Superior temporal gyrus (tissue), 1 donor: ENCODE results near the gene BCAS1.

ENCODE experiments used
- DNase-seq: peaks from one replicate; pipeline ENCODE4 v3.0.0-alpha.2; 2016; ENCODE audit errors: extremely low spot score

The BCAS1 gene

DNA sequence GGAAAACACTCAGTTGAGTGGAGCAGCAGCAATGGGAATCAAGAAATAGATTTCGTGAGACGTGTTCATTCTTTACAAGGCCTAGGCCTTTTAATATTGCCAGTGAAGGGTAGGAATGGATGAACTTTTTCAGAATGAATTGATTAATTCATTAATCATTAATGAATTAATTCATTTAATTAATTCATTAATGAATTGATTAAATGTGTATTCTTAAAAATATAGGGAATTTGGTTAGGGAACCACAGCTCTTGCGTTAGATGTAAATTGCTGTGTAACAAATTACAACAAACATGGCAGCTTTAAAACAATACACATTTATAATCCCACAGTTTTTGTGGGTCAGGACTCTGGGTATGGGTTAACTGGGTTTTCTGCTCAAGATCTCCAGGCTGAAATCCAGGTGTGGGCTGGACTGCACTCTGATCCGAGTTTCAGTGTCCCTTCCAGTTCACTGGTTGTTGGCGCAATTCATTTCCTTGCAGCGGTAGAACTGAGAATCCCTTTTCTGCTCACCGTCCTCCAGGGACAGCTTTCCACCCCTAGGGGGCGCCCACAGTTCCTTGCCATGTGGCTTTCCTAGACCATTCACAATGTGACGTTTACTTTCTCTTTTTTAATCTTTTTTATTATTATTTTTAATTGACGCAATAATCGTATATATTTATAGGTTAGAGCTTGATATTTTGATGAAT, 32.8 kb upstream of the BCAS1 start:
- DNase-seq: peak; percentile 67

DNA sequence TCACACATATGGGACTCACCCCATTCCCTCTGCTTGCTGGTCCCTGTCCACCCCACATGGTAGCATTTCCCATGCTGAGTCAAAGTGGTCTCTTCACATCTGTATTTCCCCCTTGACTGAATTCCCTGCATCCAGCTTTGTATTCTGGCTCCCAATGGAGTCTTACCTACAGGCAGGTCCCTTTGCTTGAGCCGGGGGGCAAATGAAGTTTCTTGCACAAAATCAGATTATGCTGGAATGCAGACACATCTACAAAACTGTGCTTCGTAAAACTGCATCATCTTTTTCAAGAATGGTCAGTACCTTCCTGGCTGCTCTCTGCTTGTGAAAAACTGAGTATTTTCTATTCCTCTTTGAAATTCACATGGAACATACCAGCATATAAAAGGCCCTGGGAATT, 32.1 kb upstream of the BCAS1 start:
- no peak for DNase-seq

DNA sequence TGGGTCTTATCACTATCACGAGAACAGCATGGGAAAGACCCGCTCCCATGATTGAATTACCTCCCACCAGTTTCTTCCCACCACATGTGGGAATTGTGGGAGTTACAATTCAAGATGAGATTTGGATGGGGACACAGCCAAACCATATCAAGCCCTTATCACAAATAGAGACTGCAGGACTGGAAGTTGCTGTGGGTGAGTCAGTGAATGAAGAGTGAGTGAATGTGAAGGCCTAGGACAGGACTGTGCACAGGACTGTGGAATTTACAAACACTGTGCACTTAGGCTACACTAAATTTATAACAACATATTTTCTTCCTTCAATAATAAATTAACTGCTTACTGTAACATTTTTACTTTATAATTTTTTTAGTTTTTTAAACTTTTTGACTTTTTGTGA, 30.2 kb upstream of the BCAS1 start:
- DNase-seq: no peak

DNA sequence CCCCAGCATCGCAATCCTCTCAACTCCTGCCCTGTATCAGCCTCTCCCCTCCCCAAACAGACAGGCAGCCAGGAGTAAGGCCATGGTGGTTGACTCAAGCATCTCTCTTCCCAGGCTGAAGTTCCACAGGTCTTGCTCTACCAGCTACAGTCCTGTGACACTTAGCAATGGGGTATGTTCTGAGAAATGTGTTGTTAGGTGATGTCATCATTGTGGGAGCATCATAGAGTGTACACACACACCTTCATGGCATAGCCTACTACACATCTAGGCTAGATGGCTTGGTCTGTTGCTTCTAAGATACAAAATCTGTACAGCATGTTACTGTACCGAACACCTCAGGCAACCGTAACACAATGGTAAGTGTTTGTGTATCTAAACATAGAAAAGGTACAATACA, 29.5 kb upstream of the BCAS1 start:
- DNase-seq: no peak

DNA sequence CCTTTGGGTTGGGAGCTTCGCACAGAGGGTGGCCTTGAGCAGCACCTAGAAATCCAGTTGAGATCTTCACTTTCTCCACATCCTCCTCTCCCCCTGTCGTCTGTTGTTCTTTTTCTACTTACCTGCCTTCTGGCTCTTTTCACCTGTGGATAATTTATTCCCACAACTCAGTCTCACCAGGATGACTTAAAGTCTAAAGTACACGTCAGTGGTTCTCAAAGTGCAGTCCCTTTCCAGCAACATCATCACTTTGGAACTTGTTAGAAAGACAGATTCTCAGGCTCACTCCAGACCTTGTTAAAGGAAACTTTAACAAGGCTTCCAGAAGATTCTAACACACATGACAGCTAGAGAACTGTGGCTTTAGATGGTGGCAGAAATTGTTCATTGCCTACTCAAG, 27.7 kb upstream of the BCAS1 start:
- DNase-seq: no peak

DNA sequence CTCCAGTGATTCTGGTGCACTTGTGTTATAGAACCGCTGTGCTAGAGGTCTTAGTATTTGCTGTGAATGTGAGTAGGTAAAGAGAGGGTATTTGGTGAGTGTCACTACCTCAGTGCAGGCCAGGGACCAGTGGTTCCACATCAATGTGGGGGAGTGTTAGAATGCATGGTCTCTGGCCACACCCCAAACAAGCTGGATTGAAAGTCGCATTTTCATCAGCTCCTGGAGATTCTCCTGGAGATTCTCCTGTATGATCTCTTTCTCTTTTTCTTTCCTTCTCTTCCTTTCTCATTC, 26.8 kb upstream of the BCAS1 start:
- no peak for DNase-seq

DNA sequence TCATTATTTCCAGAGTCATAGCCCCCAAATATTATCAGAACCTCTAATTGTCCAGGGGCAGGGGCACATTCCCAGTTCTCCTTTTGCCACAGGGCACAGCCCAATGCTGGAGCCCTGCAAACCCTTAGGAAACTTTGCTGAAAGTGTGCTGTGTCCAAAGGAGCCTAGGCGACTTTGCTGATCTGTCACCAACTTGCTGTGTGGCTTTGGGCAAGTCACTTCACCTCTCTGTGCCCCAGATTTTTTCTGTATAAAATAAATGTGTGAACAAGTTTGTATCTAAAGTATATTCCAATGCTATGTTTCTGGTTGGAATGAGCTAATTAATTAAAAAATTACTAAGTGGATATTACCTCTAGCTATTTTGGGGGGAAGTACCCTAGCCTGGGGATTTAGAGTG, 25.4 kb upstream of the BCAS1 start:
- DNase-seq: no peak

DNA sequence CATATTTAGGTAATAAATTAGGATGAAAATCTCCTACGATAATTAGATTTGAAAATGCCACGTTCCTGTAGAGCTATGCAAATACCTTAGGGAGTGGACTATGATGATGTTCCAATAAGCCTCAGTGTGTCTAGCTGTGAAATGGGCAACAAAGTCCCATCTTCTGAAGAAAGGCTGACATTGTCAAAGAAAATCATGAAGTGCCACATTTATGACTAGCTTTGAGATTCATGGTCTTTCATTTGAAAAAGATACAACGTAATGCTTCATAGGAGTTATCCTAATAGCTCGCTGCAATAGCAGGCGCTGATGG, 23.8 kb upstream of the BCAS1 start:
- DNase-seq: no peak

DNA sequence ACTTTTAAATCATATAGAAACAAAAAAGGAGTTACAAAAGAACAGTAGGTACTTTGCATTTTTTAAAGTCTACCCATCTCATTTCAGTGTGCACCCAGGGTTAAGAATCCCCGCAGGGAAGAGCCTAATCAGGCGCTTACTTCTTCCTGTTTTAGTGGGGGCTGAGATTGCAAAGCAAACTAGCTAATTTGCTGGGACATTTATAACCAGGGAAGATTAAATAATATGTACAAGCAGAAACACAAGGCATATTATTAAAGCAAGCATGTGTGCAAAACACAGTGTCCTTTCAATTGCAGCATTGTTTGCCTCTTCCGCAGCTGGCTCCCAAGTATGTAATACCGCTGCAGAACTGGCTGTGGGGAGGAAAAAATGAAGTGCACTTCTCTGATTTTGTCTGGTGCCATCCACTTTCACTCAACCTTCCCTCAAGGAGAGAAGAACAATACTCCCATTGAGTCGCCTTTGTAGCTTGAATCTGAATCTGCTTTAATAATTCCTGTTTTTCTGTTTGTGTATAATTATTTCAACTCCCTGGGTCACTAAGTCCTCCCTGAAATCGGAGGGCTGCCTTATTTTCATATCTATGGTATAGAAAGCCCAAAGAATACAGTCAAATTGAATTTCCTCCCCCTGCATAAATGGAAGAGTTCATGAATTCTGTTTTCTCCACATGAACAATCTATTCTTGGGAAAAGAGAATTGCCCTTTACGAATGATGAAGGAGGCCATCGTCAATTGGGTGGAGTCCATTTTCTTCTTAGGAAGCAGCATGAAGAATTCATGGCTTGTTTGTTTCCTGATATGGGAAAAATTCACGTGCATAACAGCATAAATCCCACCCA, 23.3 kb upstream of the BCAS1 start:
- DNase-seq: peak; percentile 48

DNA sequence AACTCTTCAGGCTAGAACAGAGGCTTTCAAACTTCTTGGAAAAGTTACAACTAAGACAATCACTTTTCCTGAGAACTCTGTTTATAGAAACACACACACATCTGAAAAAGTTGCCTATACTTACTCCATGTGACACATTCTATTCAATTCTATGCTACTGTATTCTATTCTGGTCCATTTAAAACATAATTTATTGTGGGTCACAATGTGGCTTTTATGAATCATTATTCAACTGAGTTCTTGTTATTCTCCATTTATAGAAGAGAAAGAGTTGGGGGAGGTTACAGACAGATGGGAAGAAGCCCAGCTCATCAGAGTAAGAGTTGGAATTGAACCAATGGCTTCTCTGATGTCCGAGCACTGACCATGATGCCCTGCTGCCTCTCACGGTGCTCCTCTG, 21.6 kb upstream of the BCAS1 start:
- no peak for DNase-seq

DNA sequence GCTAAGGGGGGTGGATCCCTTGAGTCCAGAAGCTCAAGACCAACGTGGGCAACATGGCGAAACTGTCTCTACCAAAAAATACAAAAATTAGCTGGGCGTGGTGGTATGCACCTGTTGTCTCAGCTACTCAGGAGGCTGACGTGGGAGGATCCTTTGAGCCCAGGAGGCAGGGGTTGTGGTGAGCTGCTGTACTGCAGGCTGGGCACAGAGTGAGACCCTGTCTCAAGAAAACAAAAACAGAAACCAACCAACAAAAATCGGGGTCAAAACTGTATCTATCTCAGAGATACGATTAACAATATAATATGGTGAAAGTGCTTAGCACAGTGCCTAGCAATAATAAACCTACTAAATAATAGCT, 20.7 kb upstream of the BCAS1 start:
- DNase-seq: no peak

DNA sequence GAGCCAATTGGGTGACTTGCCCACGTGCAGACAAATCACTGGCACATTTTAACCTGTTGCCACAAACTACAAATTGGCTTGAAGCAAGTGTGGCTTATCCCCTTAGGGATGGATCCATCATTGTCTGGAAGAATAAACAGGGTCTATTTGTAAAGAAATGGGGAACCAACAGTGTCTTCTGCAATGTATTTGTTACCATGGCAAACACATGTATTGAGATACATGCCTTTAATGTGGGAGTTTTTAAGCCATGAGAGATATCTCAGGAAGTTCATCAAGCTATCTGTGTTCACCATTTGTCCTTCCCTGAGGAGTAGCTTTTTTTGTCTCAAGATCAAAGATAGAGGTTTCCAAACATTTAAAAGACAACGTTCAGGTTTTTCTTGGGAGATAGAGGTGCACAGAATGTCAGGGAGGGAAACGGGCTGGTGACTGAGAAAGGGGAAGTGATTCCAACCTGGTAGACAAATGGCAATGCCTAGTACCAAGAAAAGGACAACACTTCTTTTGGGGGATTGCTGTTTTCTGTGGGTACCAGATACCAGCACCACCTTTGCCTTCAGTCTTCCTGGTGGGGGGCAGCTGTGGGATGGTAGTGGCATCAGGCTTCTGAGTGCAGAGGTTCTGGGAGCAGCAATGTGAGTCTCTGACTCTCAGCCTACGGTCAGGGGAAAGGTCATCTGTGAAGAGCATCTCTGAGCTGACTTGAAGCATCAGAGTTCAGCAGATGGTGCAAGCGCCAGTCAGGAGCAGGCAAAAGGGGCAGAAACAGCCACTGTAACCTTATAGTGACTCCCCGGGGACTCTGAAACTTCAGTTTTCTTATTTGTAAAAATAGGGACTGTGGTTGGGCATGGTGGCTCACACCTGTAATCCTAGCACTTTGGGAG, 20.1 kb upstream of the BCAS1 start:
- DNase-seq: no peak

DNA sequence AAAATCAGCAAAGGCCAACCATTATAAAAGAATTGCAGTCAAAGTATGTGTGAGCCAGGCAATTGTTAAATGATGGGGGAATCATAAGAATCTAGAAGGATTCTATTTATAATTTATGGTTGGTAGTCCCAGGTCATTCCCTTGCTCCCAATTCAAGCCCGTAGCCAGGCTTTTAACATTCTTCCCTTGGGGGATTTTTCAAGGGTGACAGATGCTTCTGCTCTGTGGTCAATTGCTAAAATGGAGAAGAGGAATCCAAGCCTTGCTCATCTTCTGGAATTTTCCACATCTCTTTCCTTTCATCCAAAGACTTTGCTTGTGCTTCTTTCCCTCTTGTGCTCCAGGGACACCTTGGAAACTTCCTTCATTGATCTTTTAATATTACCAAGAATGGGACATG, 18.0 kb upstream of the BCAS1 start:
- no peak for DNase-seq

DNA sequence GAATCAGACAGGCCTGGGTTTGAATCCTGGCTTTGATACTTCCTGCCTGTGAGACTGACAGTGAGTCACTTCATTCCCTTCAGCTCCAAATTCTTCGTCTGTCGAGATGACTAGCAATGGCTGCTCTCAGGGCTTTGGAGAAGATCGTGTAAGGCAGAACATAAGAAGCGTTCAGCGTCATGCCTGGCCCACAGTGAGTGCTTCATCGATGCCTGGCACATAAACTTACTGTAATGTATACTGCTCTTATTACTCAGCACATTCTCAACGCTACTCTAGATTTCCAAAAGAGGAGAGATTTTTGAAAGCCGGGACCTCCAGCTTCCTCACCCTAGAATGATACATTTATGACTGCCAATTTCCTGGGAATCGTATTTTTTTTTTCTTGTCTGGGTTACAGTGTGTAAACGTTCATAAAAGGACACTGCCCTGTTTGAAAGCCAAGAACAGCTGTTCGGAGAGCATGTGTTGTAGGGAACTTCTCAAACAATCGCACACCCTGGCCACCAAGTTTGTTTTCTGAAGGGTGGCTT, 16.2 kb upstream of the BCAS1 start:
- DNase-seq: no peak

DNA sequence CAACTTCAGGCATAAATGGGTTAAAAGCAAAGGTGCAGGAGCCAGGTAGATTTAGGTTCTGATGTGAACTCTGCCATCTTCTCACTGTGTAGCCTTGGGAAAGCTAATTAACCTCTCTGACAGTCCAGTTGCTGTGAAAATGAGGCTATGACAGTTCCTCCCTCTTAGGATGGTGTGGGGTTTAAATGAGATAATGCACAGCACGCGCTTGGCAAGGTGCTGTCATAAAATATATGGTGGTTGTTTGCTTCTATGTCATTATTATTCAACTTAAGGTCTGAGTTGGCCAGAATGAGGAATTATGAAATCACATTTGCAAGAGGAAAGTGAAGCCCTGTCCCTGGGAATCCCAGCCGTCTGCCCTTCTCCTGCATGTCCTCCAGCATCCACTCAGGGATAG, 15.5 kb upstream of the BCAS1 start:
- DNase-seq: no peak

DNA sequence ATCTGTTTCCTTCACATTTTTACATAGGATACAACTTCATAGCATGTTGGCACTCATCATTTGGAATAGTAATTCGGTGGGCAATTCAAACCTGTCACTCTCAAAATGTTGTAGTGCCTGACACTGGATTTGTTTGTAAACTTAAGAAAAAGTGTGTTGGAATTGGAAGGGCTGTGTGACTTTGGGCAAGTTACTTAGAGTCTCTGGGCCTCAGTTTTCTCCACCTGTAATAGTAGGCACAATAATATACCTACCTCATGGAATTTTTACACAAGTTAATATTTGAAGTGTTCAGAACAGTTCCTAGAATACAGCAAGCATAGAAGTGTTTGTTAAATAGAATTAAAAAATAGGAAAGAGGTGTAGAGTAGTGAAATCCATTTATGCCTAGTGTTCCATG, 15.0 kb upstream of the BCAS1 start:
- no peak for DNase-seq

DNA sequence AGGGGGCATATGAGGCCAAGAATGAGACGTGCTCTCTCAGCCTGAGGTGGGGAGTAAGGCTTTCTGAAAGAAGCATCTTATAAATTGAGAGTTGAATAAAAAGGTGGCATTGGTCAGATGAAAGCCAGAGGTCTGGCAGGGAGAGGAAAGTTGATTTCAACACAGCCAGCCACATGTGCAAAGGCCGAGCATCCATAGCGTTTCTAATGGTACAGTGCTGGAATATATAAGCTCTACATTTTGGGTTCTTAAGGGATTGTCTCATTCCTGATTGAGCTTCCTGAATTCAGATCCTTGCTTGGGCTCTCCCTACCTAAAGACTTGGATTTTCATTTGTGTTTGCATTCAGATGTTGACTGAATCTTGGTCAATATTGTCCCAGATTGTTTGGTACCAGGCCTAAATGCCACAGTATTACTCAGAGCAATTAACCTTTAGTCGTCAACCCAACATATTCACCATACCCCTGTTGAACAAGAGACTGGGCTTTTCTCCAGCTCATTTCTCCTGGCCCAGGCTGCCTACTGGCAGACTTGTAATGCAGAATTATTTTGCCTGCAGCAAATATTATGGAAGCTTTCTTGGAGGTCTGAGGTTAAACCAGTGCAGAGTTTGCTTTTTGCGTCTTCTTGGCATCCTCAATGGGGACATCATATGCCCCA, 14.5 kb upstream of the BCAS1 start:
- DNase-seq: no peak

DNA sequence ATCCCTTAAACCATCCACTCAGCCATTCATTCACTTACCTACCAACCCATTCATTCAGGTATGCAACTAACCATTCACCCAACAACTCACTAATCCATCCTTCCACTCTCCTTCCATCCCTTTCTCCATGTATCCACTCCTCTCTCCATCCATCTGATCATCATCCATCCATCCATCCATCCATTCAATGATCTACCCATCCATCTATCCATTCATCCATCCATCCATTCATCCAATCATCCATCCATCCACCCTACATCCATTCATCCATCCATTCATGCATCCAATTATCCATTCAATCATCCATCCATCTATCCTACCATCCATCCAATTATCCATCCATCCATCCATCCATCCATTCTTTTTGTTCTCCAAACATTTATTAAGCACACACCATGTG, 13.8 kb upstream of the BCAS1 start:
- no peak for DNase-seq

DNA sequence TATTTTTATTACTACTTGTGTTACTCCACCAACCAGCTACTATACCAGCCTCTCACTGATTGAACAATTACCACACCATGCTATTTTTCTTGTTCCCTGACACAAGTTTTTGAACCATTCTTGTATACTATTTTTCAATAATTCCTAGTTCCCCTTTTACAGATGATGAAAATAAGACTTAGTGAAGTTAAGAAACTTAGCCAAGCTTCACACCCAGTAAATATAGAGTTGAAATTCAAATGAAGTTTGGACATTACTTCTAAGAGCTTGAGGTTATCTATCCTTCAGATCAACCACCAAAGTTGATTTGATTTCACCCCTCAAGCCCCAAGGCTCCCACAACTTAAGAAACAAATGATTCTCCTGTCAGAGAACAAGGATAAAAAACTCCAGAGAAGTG, 13.1 kb upstream of the BCAS1 start:
- no peak for DNase-seq

DNA sequence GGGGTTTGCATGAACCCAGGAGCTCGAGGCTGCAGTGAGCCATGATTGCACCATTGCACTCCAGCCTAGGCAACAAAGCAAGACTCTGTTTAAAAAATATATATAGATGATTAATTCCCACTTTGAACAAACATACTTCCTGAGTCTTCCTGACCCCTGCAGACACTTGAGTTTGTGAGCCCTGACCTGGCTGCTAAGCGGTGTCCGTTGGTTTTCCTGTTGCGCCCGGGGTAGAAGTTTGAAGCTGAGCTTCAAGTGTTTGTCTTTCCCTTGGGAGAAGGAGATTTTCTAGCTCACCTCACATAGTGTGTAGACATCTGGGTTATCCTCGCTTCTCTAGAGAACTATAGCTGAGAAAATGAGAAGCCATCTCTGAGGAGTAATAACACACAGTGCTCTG, 11.7 kb upstream of the BCAS1 start:
- DNase-seq: no peak

DNA sequence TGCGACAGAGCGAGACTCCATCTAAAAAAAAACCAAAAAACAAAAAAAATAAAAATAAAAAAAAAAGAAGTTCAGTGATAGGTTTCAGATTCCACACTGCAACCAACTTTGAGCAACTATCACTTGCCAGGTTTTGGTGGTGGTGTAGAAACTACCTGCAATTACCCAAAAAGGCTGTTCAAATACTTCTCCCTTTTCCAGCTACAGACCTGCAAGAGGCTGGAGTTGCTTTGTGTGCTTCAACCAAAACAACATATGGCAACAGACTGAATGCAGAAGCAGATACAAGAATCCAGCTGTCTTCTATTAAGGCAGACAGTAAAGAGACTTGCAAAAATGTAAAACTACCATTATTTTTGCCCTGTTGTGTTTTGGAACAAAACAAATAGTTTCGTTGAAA, 9.3 kb upstream of the BCAS1 start:
- no peak for DNase-seq

DNA sequence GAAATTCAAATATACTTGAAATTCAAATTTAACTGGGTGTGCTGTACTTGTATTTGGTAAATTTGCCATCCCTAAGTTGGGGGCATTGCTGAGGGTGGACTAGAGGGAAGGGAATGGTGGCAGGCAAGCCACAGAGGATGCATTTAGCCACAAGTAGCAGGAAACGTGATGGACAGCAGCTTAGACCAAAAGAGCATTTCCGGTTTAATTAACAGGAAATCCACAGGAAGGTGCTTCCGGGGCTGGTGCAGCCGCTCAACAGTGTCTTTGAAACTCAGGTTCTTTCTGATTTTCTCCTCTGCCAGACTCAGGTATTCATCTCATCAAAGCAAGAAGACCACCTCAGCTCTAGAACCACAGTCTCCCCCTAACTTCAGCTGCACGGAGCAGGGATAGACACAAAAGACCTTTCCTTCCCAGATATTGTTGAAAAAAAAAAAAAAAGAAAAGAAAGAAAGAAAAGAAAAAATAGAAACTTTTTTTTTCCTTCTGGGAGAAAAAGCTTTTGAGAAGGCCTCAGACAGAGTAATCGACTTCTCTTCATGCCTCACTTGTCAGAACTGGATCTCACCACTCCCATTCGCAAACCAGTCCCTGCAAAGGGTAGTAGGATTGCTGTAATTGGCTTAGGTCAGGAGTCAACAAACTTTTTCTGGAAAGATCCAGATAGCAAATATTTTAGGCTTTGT, 8.0 kb upstream of the BCAS1 start:
- no peak for DNase-seq
